CD14-positive monocyte (primary cell): ENCODE measurements around the gene FBN1. TPM values are rescaled to one million over a fixed set of nuclear protein-coding genes. Genes with fewer than 3 reads are reported as not detected.

Source experiments
- DNase-seq, 3 donors: peaks; one replicate each; pipeline ENCODE4 v3.0.0-alpha.2; 2011 to 2022
- H2AFZ ChIP-seq: 2 replicates; pipeline ENCODE4 v1.6.0; 2012; ENCODE audit warnings: mild to moderate bottlenecking, low read depth, low read length, inconsistent platforms; ENCODE audit not compliant: insufficient read depth, poor library complexity, severe bottlenecking
- H3K27ac ChIP-seq, 2 donors: 1 replicate in 1 of 2; 2 replicates in 1 of 2; pipeline ENCODE4 v1.5.1; 2012 to 2013; ENCODE audit warnings: low read length in 2 of 2, control low read depth in 1 of 2, inconsistent platforms in 1 of 2, low read depth in 1 of 2, mild to moderate bottlenecking in 1 of 2
- H3K27me3 ChIP-seq, 2 donors: one replicate each; pipeline versions ENCODE4 v1.6.0 to v1.6.1; 2011 to 2013; ENCODE audit warnings: low read length in 2 of 2; ENCODE audit not compliant: control insufficient read depth in 2 of 2, insufficient read depth in 2 of 2
- H3K36me3 ChIP-seq, 2 donors: replicated peaks in 1 of 2; 1 replicate in 1 of 2; 2 replicates in 1 of 2; pipeline versions ENCODE4 v1.5.1 to v1.6.1; 2012 to 2013; ENCODE audit warnings: low read length in 2 of 2, control low read depth in 1 of 2, inconsistent platforms in 1 of 2, mild to moderate bottlenecking in 1 of 2; ENCODE audit not compliant: insufficient read depth in 2 of 2, control insufficient read depth in 1 of 2
- H3K4me1 ChIP-seq, 2 donors: 1 replicate in 1 of 2; 2 replicates in 1 of 2; pipeline versions ENCODE4 v1.5.1 to v1.6.1; 2012 to 2013; ENCODE audit warnings: low read length in 2 of 2, control low read depth in 1 of 2, inconsistent platforms in 1 of 2, mild to moderate bottlenecking in 1 of 2, moderate library complexity in 1 of 2; ENCODE audit not compliant: insufficient read depth in 2 of 2, control insufficient read depth in 1 of 2
- H3K4me2 ChIP-seq: replicated peaks from 2 replicates; pipeline ENCODE3; 2012; ENCODE audit warnings: low read length, moderate library complexity, mild to moderate bottlenecking; ENCODE audit not compliant: poor library complexity, severe bottlenecking; ENCODE audit errors: extremely low read depth
- H3K4me3 ChIP-seq, 3 experiments: fragments of 200-600 bp in 1 of 3; sonication (generic) in 1 of 3; replicated peaks in 1 of 3; 1 replicate in 2 of 3; 2 replicates in 1 of 3; pipeline ENCODE4 v1.5.1; 2011 to 2013; ENCODE audit warnings: low read length in 3 of 3, mild to moderate bottlenecking in 3 of 3, control low read depth in 2 of 3, low read depth in 2 of 3, inconsistent platforms in 1 of 3, moderate library complexity in 1 of 3
- H3K79me2 ChIP-seq: 2 replicates; pipeline ENCODE4 v1.6.0; 2012; ENCODE audit warnings: mild to moderate bottlenecking, control low read depth, inconsistent platforms, low read length, moderate library complexity; ENCODE audit not compliant: insufficient read depth
- H3K9ac ChIP-seq: 2 replicates; pipeline ENCODE4 v1.6.0; 2017; ENCODE audit warnings: low read length, mild to moderate bottlenecking; ENCODE audit not compliant: insufficient read depth, poor library complexity, severe bottlenecking
- H3K9me3 ChIP-seq, 2 donors: replicated peaks in 1 of 2; 1 replicate in 1 of 2; 2 replicates in 1 of 2; pipeline versions ENCODE4 v1.5.1 to v1.6.1; 2012 to 2013; ENCODE audit warnings: low read length in 2 of 2, control low read depth in 1 of 2; ENCODE audit not compliant: control insufficient read depth in 1 of 2, insufficient read depth in 1 of 2
- H4K20me1 ChIP-seq: 2 replicates; pipeline ENCODE4 v1.6.0; 2012; ENCODE audit warnings: mild to moderate bottlenecking, low read length, control low read depth, moderate library complexity; ENCODE audit not compliant: insufficient read depth
- H3K27ac Mint-ChIP-seq, 7 donors: one replicate each; pipeline ENCODE4 v1.8.0; 2020; ENCODE audit warnings: mild to moderate bottlenecking in 7 of 7, mixed read lengths in 7 of 7, moderate library complexity in 6 of 7, inconsistent platforms in 2 of 7
- H3K27me3 Mint-ChIP-seq, 3 donors: one replicate each; pipeline ENCODE4 v1.8.0; 2021 to 2022; ENCODE audit warnings: low read depth in 3 of 3, mild to moderate bottlenecking in 3 of 3, mixed read lengths in 3 of 3, moderate library complexity in 3 of 3, inconsistent platforms in 1 of 3
- H3K36me3 Mint-ChIP-seq, 2 donors: one replicate each; pipeline ENCODE4 v1.8.0; 2020; ENCODE audit warnings: mixed read lengths in 2 of 2, inconsistent platforms in 1 of 2, mild to moderate bottlenecking in 1 of 2
- H3K4me1 Mint-ChIP-seq: one replicate; pipeline ENCODE4 v1.8.0; 2020; ENCODE audit warnings: mild to moderate bottlenecking, mixed read lengths
- H3K4me3 Mint-ChIP-seq, 2 donors: one replicate each; pipeline ENCODE4 v1.8.0; 2020; ENCODE audit warnings: mild to moderate bottlenecking in 2 of 2, mixed read lengths in 2 of 2, moderate library complexity in 1 of 2
- H3K9me3 Mint-ChIP-seq, 7 donors: one replicate each; pipeline ENCODE4 v1.8.0; 2020 to 2022; ENCODE audit warnings: mixed read lengths in 7 of 7, mild to moderate bottlenecking in 6 of 7, moderate library complexity in 6 of 7, inconsistent platforms in 2 of 7
- WGBS: methylation state at CpG from one replicate; pipeline ENCODE4 v1.1.5; 2013; ENCODE audit warnings: missing lambda C conversion rate; ENCODE audit not compliant: insufficient coverage; 5-methylcytosine and 5-hydroxymethylcytosine counted together
- intact Hi-C, 2 donors: fragments of 100-400 bp; cut with micrococcal nuclease; formaldehyde crosslinking; loops; one replicate each; pipeline versions ENCODE4 v1.15.0 to v1.15.1; 2023
- polyA minus RNA-seq: library from RNA; depleted of rRNA, polyadenylated mRNA; stranded (reverse); fragments of >200 nt; gene quantifications from 2 replicates; pipeline ENCODE4 v1.2.3, GENCODE V29; 2012
- polyA plus RNA-seq, 3 donors: library from polyadenylated mRNA; depleted of rRNA in 1 of 3; unstranded in 2 of 3; stranded (reverse) in 1 of 3; fragments of 300-500 nt in 2 of 3; fragments of >200 nt in 1 of 3; fragmentation: Illumina TruSeq in 2 of 3; gene quantifications; 1 replicate in 2 of 3; 2 replicates in 1 of 3; pipeline ENCODE4 v1.2.3, GENCODE V29; 2012 to 2021
- total RNA-seq, 12 experiments: library from RNA in 1 of 12; stranded (reverse) in 1 of 12; fragments of 120-200 nt in 1 of 12; gene quantifications; one replicate each; pipeline ENCODE4 v1.2.4 and lab custom pipeline; 2013 to 2026; ENCODE audit warnings: mixed read lengths in 6 of 12, inconsistent platforms in 1 of 12
- TF ChIP-seq, protein P1 (sequence below): fragments of 200-600 bp; IDR thresholded peaks from one replicate; pipeline ENCODE4 v1.8.0; 2022; ENCODE audit warnings: antibody characterized with exemption, mild to moderate bottlenecking

The FBN1 gene
- total RNA-seq (2013), result 0.58 TPM
- polyA plus RNA-seq (under 1 TPM in 1 of 3 donors, not detected in 2; 0.29 TPM), polyA minus RNA-seq (0.32 and 0.42 TPM in 2 replicates), total RNA-seq (lab: John Stamatoyannopoulos, UW) (0.64 to 9.0 (median 1.0) reads per million in 11 experiments)

DNA sequence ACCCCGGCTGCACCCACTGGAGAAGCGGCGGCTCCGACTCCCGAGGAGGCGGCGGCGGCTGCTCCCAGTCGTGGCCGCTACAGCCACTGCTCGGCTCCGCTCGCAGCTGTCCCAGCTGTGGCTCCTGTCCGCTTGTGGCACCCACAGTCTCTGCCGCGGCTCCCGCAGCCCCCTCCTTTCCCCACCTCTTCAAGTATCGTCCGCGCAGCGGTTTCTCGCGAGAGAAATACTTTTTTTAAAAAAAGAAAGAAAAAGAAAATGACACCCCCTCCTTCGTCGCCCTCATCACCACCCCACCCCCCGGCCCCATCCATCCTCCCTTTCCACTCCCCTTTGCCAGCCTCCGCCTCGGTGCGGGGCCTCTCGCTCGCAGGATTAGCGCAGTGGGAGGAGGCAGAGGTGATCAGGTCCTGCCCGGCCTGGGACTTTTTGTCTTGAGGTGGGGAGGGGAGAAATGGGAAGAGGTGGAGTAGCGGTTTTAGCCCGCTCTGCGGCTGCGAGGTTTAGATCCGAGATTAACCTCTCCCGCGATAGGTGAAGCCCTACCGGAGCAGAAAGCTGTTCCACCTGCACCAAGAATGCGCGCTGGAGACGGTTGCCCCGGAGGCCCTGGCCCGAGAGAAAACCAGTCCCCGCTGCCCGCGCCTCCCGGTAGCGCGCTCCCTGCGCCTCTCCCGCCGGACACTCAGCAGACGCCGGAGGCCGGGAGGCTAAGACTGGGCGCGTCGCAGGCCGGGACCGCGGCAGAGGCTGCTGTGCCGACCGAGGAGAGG, at the start of gene FBN1:
TSS of gene FBN1 (minus strand) at position 152 of the 773 bp plus-strand sequence. CDS start 940 bp downstream, outside the sequence.
- Histone ChIP-seq H3K27ac (no peak within 1 kb of the TSS), H3K9me3 (peaks cover 0 to 3% of the 10 kb centered on the region in 2 donors), H3K4me1 (peaks cover 0 to 16% of the 10 kb centered on the region in 2 donors), H3K4me2 (peak within 1 kb of the TSS; percentile 64), H3K9ac (peak within 1 kb of the TSS; percentile 1), H3K4me3 (peak within 1 kb of the TSS in 2 of 3 experiments; percentile 13 to 60), H4K20me1 (no peaks in the 10 kb centered on the region), H3K36me3 (no peaks in the 10 kb centered on the region), H3K79me2 (no peaks in the 10 kb centered on the region), H3K27me3 (peaks cover 36 to 43% of the 10 kb centered on the region in 2 donors), H2AFZ (peak within 1 kb of the TSS; percentile 13)
- DNase-seq, result no peak
- intact Hi-C loops, result no loop called here
- peaks cover 0 to 3% (median 0%) of the 10 kb centered on the region in 7 donors for H3K9me3 Mint-ChIP-seq
- under 1% methylated on average over 47 of the region's 66 CpGs for WGBS
- no peaks in the 10 kb centered on the region for H3K36me3 Mint-ChIP-seq
- peak within 1 kb of the TSS; percentile 69 to 90 for H3K4me3 Mint-ChIP-seq
- peaks cover 8% of the 10 kb centered on the region for H3K4me1 Mint-ChIP-seq
- H3K27me3 Mint-ChIP-seq, result peaks cover 47 to 59% (median 48%) of the 10 kb centered on the region in 3 donors
- TF ChIP-seq, protein P1, sequence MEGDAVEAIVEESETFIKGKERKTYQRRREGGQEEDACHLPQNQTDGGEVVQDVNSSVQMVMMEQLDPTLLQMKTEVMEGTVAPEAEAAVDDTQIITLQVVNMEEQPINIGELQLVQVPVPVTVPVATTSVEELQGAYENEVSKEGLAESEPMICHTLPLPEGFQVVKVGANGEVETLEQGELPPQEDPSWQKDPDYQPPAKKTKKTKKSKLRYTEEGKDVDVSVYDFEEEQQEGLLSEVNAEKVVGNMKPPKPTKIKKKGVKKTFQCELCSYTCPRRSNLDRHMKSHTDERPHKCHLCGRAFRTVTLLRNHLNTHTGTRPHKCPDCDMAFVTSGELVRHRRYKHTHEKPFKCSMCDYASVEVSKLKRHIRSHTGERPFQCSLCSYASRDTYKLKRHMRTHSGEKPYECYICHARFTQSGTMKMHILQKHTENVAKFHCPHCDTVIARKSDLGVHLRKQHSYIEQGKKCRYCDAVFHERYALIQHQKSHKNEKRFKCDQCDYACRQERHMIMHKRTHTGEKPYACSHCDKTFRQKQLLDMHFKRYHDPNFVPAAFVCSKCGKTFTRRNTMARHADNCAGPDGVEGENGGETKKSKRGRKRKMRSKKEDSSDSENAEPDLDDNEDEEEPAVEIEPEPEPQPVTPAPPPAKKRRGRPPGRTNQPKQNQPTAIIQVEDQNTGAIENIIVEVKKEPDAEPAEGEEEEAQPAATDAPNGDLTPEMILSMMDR, result no peak
- H3K27ac Mint-ChIP-seq, result no peak within 1 kb of the TSS

DNA sequence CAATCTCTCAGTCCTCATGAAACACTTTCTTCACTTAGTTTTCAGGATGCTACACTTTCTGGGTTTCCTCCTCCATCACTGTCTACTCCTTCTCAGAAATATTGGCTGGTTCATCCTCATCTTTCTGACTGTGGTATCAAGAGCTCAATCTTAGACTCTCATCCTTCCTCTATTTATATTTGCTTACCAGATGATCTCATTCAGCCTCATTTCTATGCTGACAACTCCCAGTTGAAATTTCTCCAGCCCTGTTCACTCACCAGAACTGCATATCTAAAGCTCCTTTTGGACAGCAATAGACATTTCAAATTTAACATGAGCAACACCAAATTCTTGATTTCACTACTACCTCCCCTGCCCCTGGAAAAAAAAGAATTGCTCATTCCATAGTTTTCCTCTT, 48.0 kb upstream of the FBN1 start:
- Histone ChIP-seq H3K9me3 (no peaks in the 10 kb centered on the region), H3K27me3 (no peaks in the 10 kb centered on the region), H3K79me2 (no peaks in the 10 kb centered on the region), H2AFZ (no peak overlapping the region), H4K20me1 (no peaks in the 10 kb centered on the region), H3K4me1 (no peaks in the 10 kb centered on the region), H3K36me3 (no peaks in the 10 kb centered on the region), H3K27ac (no peak overlapping the region), H3K4me2 (no peak overlapping the region), H3K4me3 (no peak overlapping the region), H3K9ac (no peak overlapping the region)
- Mint-ChIP-seq H3K27me3 (peaks cover 0 to 3% (median 0%) of the 10 kb centered on the region in 3 donors), H3K4me1 (no peaks in the 10 kb centered on the region), H3K4me3 (no peak overlapping the region), H3K27ac (no peak overlapping the region), H3K9me3 (peaks cover 0 to 9% (median 1%) of the 10 kb centered on the region in 7 donors), H3K36me3 (peaks cover 0 to 5% of the 10 kb centered on the region in 2 donors)
- no peak for DNase-seq
- intact Hi-C loops, result no loop called here
- TF ChIP-seq, protein P1, result no peak
